SU-DHL-6 (cell line): ENCODE data around the gene ESYT1.

Source experiments
- H2AFZ ChIP-seq: fragments of 200-600 bp; sonication (generic); 2 replicates; pipeline ENCODE4 v1.6.1; 2014; ENCODE audit warnings: low read depth, mild to moderate bottlenecking, moderate library complexity, mixed read lengths, antibody characterized with exemption, low read length; ENCODE audit not compliant: severe bottlenecking
- H3F3A ChIP-seq: fragments of 200-600 bp; shearing (Covaris generic); 2 replicates; pipeline ENCODE4 v1.6.0; 2016; ENCODE audit warnings: antibody characterized with exemption, mild to moderate bottlenecking; ENCODE audit not compliant: insufficient read depth
- H3K27ac ChIP-seq: fragments of 200-600 bp; sonication (generic); 2 replicates; pipeline ENCODE4 v1.5.1; 2016; ENCODE audit warnings: low read depth, mild to moderate bottlenecking, low read length, moderate library complexity, mixed read lengths
- H3K27me3 ChIP-seq: fragments of 200-600 bp; sonication (generic), shearing (Covaris generic); 2 replicates; pipeline ENCODE4 v1.6.0; 2014; ENCODE audit warnings: mild to moderate bottlenecking, low read length
- H3K36me3 ChIP-seq: fragments of 200-600 bp; sonication (generic); 2 replicates; pipeline ENCODE4 v1.6.1; 2014; ENCODE audit warnings: mild to moderate bottlenecking, low read length, mixed read lengths
- H3K4me2 ChIP-seq: fragments of 300-600, 200-600 bp; shearing (Covaris generic), sonication (generic); 2 replicates; pipeline ENCODE4 v1.6.0; 2014; ENCODE audit warnings: low read length, low read depth, mild to moderate bottlenecking; ENCODE audit not compliant: poor library complexity, severe bottlenecking
- H3K4me3 ChIP-seq: fragments of 200-600 bp; sonication (generic); 2 replicates; pipeline ENCODE4 v1.5.1; 2014; ENCODE audit warnings: antibody characterized with exemption, low read length, mild to moderate bottlenecking, mixed read lengths; ENCODE audit not compliant: insufficient read depth, poor library complexity, severe bottlenecking
- H3K79me2 ChIP-seq: fragments of 200-600 bp; sonication (generic); 2 replicates; pipeline ENCODE4 v1.6.1; 2014; ENCODE audit warnings: mild to moderate bottlenecking, low read length, moderate library complexity; ENCODE audit not compliant: insufficient read depth
- H3K9ac ChIP-seq: fragments of 200-600 bp; sonication (generic); 2 replicates; pipeline ENCODE4 v1.7.0; 2014; ENCODE audit warnings: mild to moderate bottlenecking, low read length
- H3K9me2 ChIP-seq: fragments of 200-600 bp; sonication (generic); replicated peaks from 2 replicates; pipeline ENCODE4 v1.6.1; 2014; ENCODE audit warnings: low read length; ENCODE audit not compliant: insufficient read depth
- H3K9me3 ChIP-seq: fragments of 200-600 bp; sonication (generic); 2 replicates; pipeline ENCODE4 v1.6.1; 2014; ENCODE audit warnings: low read length, mixed read lengths; ENCODE audit not compliant: insufficient read depth
- H4K20me1 ChIP-seq: fragments of 200-600 bp; sonication (generic); 2 replicates; pipeline ENCODE4 v1.6.1; 2014; ENCODE audit warnings: low read depth, mild to moderate bottlenecking, antibody characterized with exemption, low read length, moderate library complexity, mixed read lengths
- CTCF ChIP-seq: fragments of 200-600 bp; sonication (generic); IDR thresholded peaks from one replicate; pipeline ENCODE4 v1.5.1; 2017; ENCODE audit warnings: antibody characterized with exemption, mild to moderate bottlenecking, low read length, moderate library complexity; ENCODE audit not compliant: insufficient read depth, poor library complexity, severe bottlenecking
- EZH2phosphoT487 ChIP-seq: fragments of 200-600 bp; sonication (generic), shearing (Covaris generic); conservative IDR thresholded peaks from 2 replicates; pipeline ENCODE4 v1.6.1; 2018; ENCODE audit warnings: mild to moderate bottlenecking, antibody characterized with exemption, low read length, moderate library complexity, mixed read lengths

ESYT1 gene

GRCh38 chr12:56127888-56128669, at the start of gene ESYT1:
Gene ESYT1 (plus strand): TSS chr12:56128267. CDS start chr12:56128320, 53 bp downstream.
- peak within 1 kb of the TSS; percentile 87 for H3K9ac ChIP-seq
- no peaks in the 10 kb centered on the region for H3K9me2 ChIP-seq
- peaks cover 24% of the 10 kb centered on the region for H3F3A ChIP-seq
- peaks cover 15% of the 10 kb centered on the region; the same call in 1 of the 2 replicates for H3K79me2 ChIP-seq
- no peaks in the 10 kb centered on the region for H3K9me3 ChIP-seq
- H3K27me3 ChIP-seq, result no peaks in the 10 kb centered on the region
- peak within 1 kb of the TSS; percentile 17 for H2AFZ ChIP-seq
- no peaks in the 10 kb centered on the region for H4K20me1 ChIP-seq
- TF ChIP-seq CTCF, result no peak
- no peak for TF ChIP-seq EZH2phosphoT487
- peak within 1 kb of the TSS; percentile 83 for H3K27ac ChIP-seq
- H3K4me2 ChIP-seq, result peak within 1 kb of the TSS; percentile 91
- H3K36me3 ChIP-seq, result no peaks in the 10 kb centered on the region
- peak within 1 kb of the TSS; percentile 80 for H3K4me3 ChIP-seq

- Histone ChIP-seq H3K9ac (no peak overlapping the region), H3K36me3 (no peaks in the 10 kb centered on the region), H3K9me3 (no peaks in the 10 kb centered on the region), H3K79me2 (no peaks in the 10 kb centered on the region), H3K4me3 (no peak overlapping the region), H2AFZ (no peak overlapping the region), H3K27me3 (no peaks in the 10 kb centered on the region), H3K27ac (no peak overlapping the region), H4K20me1 (no peaks in the 10 kb centered on the region), H3F3A (no peaks in the 10 kb centered on the region), H3K4me2 (no peak overlapping the region), H3K9me2 (no peaks in the 10 kb centered on the region)
- TF ChIP-seq EZH2phosphoT487, result no peak
- TF ChIP-seq CTCF, result no peak
Measured at GRCh38 chr12:56078427-56078826, 49.6 kb upstream of the ESYT1 start.

DNA sequence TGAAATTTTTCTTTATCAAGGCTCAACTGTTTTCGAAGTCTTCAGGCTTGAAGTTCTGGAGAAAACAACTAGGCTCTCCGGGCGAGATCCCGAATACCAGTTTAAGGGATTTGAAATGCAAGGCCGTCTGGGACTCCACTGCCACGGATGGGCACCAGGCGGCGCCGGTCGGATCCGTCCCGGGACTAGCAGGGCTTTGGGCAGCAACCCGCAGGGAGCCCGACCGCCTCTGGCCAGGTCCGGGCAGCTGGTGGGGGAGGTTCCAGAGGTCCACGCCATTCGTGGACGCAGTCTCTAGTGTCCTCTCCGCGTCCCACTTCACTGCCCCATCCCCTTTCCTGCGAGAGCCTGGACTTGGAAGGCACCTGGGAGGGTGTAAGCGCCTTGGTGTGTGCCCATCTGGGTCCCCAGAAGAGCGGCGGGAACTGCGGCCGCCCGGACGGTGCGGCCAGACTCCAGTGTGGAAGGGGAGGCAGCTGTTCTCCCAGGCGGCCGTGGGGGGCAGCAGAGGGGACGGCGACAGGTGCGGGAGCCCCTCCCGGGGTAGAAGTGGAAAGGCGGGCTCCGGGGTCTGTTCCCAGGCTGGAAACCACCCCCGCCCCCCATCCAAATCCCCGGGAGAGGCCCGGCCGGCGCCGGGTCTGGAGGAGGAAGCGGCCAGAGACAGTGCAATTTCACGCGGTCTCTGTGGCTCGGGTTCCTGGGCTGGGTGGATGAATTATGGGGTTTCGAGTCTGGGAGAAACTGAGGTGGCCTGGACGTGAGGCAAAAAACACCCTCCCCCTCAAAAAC, 48.9 kb upstream of the ESYT1 start:
- TF ChIP-seq CTCF (peak; percentile 49), EZH2phosphoT487 (no peak)
- Histone ChIP-seq H3K9me3 (no peaks in the 10 kb centered on the region), H3K9me2 (no peaks in the 10 kb centered on the region), H3K4me2 (peak overlapping the region; percentile 95), H3K27ac (no peak overlapping the region), H4K20me1 (no peaks in the 10 kb centered on the region), H3F3A (no peaks in the 10 kb centered on the region), H3K36me3 (no peaks in the 10 kb centered on the region), H3K9ac (peak overlapping the region; percentile 59), H2AFZ (peak overlapping the region; percentile 95), H3K79me2 (no peaks in the 10 kb centered on the region), H3K4me3 (peak overlapping the region; percentile 62), H3K27me3 (no peaks in the 10 kb centered on the region)
